Chondrocyte (in vitro differentiated cells): Measurements from ENCODE around the gene PRMT3. TPM values are rescaled to one million over a fixed set of nuclear protein-coding genes. Genes with fewer than 3 reads are reported as not detected.

Source experiments
- DNase-seq: peaks from one replicate; pipeline ENCODE4 v3.0.0; 2021; ENCODE audit warnings: mixed read lengths, low spot score
- H3K27ac Mint-ChIP-seq: one replicate; pipeline ENCODE4 v1.8.0; 2021; ENCODE audit warnings: mild to moderate bottlenecking, moderate library complexity, mixed read lengths; ENCODE audit not compliant: unreplicated experiment
- H3K27me3 Mint-ChIP-seq: 2 replicates; pipeline ENCODE4 v1.8.0; 2021; ENCODE audit warnings: low read depth, mixed read lengths
- H3K36me3 Mint-ChIP-seq: 2 replicates; pipeline ENCODE4 v1.8.0; 2021; ENCODE audit warnings: low read depth, mixed read lengths
- H3K4me1 Mint-ChIP-seq: 2 replicates; pipeline ENCODE4 v1.8.0; 2021; ENCODE audit warnings: low read depth, mild to moderate bottlenecking, mixed read lengths
- H3K4me3 Mint-ChIP-seq: one replicate; pipeline ENCODE4 v1.8.0; 2021; ENCODE audit warnings: mild to moderate bottlenecking, moderate library complexity, mixed read lengths; ENCODE audit not compliant: unreplicated experiment
- H3K9me3 Mint-ChIP-seq: 2 replicates; pipeline ENCODE4 v1.8.0; 2021; ENCODE audit warnings: low read depth, mixed read lengths
- total RNA-seq: library from RNA; stranded (reverse); gene quantifications from 3 replicates; pipeline ENCODE4 v1.2.1, GENCODE V29; 2021
- TF ChIP-seq, protein P1 (sequence below): fragments of 200-600 bp; sonication (generic); IDR thresholded peaks from 2 replicates; pipeline ENCODE4 v1.5.0; 2021; ENCODE audit warnings: antibody characterized with exemption, mild to moderate bottlenecking, moderate library complexity

Gene PRMT3
- total RNA-seq, 1 donor from 2014 or later, result 10.6 TPM

GRCh38 chr11:20489948-20490347, 102.4 kb downstream of the PRMT3 start:
- H3K36me3 Mint-ChIP-seq, result peaks cover 4% of the 10 kb centered on the region
- no peaks in the 10 kb centered on the region for H3K27me3 Mint-ChIP-seq
- DNase-seq, result no peak
- no peak overlapping the region for H3K27ac Mint-ChIP-seq
- peaks cover 3% of the 10 kb centered on the region for H3K9me3 Mint-ChIP-seq
- no peak overlapping the region for H3K4me3 Mint-ChIP-seq
- TF ChIP-seq, protein P1, sequence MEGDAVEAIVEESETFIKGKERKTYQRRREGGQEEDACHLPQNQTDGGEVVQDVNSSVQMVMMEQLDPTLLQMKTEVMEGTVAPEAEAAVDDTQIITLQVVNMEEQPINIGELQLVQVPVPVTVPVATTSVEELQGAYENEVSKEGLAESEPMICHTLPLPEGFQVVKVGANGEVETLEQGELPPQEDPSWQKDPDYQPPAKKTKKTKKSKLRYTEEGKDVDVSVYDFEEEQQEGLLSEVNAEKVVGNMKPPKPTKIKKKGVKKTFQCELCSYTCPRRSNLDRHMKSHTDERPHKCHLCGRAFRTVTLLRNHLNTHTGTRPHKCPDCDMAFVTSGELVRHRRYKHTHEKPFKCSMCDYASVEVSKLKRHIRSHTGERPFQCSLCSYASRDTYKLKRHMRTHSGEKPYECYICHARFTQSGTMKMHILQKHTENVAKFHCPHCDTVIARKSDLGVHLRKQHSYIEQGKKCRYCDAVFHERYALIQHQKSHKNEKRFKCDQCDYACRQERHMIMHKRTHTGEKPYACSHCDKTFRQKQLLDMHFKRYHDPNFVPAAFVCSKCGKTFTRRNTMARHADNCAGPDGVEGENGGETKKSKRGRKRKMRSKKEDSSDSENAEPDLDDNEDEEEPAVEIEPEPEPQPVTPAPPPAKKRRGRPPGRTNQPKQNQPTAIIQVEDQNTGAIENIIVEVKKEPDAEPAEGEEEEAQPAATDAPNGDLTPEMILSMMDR, result no peak
- no peaks in the 10 kb centered on the region for H3K4me1 Mint-ChIP-seq

DNA sequence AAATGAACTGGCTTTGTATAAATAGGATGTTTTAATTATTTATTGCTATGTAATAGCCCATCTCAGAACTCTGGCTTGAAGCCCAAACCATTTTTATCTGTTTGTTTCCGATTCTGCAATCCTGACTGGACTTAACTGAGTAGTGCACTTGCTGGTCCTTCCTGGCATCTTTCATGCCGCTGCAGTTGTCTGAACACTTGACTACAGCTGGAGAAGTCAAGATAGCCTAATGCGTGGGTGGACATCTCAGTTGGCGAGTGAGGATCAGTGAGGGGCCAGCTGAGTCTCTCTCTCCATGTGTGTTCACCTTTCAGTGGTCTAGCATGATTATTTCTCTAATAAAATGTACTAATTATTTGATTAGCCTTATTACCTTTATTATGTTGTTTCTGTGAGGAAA, 105.8 kb downstream of the PRMT3 start:
- no peak overlapping the region for H3K4me3 Mint-ChIP-seq
- H3K36me3 Mint-ChIP-seq, result peaks cover 4% of the 10 kb centered on the region
- TF ChIP-seq, protein P1, result no peak
- H3K4me1 Mint-ChIP-seq, result no peaks in the 10 kb centered on the region
- no peak for DNase-seq
- no peaks in the 10 kb centered on the region for H3K27me3 Mint-ChIP-seq
- no peaks in the 10 kb centered on the region for H3K9me3 Mint-ChIP-seq
- H3K27ac Mint-ChIP-seq, result no peak overlapping the region

GRCh38 chr11:20497124-20497792, 109.7 kb downstream of the PRMT3 start:
- TF ChIP-seq, protein P1, result no peak
- Mint-ChIP-seq H3K36me3 (peaks cover 3% of the 10 kb centered on the region), H3K4me1 (no peaks in the 10 kb centered on the region), H3K27me3 (no peaks in the 10 kb centered on the region), H3K9me3 (no peaks in the 10 kb centered on the region), H3K27ac (no peak overlapping the region), H3K4me3 (no peak overlapping the region)
- DNase-seq, result no peak

DNA sequence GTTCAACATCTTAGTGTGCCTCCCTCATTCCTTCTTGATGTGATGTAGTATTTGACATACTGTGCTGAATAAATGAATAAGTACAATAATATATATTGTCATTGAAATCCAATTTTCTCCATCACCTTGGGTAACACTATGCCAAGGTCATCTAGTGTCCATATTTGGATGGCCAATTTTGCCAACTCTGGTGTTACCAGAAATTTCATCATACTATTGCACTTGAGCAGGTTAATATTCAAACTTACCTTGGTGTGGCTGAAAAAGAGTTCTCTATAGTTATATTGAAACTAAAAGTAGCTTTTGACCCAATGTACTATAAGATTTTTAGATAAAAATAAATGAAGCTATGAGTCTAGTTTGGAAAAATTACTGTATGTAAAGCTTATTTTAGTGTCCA, 113.7 kb downstream of the PRMT3 start:
- no peaks in the 10 kb centered on the region for H3K27me3 Mint-ChIP-seq
- H3K36me3 Mint-ChIP-seq, result peaks cover 2% of the 10 kb centered on the region
- TF ChIP-seq, protein P1, result no peak
- no peak overlapping the region for H3K4me3 Mint-ChIP-seq
- H3K9me3 Mint-ChIP-seq, result no peaks in the 10 kb centered on the region
- no peaks in the 10 kb centered on the region for H3K4me1 Mint-ChIP-seq
- H3K27ac Mint-ChIP-seq, result no peak overlapping the region
- DNase-seq, result no peak

DNA sequence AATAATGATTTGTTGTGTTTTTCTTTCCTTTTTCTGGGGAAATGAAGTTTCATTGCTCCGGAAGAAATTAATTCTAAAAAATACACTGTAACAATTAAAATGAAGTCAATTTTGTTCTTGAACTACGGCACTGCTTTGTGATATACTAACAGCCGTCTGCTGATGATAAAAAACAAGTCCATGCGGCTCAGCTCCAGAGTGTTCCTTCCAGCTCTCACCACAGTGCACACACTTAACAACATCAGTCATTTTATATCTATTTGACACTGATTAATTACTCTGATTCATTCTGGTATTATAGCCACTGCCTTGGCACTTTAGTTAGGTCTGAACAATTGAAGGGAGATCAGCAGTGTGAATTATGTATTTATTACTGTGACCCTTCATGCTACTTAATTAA, 114.5 kb downstream of the PRMT3 start:
- no peak for DNase-seq
- Mint-ChIP-seq H3K4me3 (no peak overlapping the region), H3K27ac (no peak overlapping the region), H3K9me3 (no peaks in the 10 kb centered on the region), H3K27me3 (no peaks in the 10 kb centered on the region), H3K4me1 (no peaks in the 10 kb centered on the region), H3K36me3 (peaks cover 2% of the 10 kb centered on the region)
- TF ChIP-seq, protein P1, result no peak
